HEK293T (cell line): ENCODE results near the gene CLDN1.

ENCODE experiments used
- CTCF ChIA-PET: fragments of 350-600 bp; formaldehyde crosslinking; extraction: SDS; loops from one replicate; lab custom pipeline; 2021; ENCODE audit warnings: antibody characterized with exemption, inconsistent platforms; lab: Yijun Ruan, JAX
- POLR2A ChIA-PET: fragments of 350-600 bp; formaldehyde crosslinking; extraction: SDS; loops from one replicate; lab custom pipeline; 2020; ENCODE audit warnings: antibody characterized with exemption, inconsistent platforms; lab: Yijun Ruan, JAX
- DNase-seq: peaks from one replicate; pipeline ENCODE4 v3.0.0; 2012; ENCODE audit warnings: mixed read lengths; ENCODE audit errors: extremely low spot score
- ARNT ChIP-seq: fragments of 450-650 bp; IDR thresholded peaks from 2 replicates; pipeline ENCODE4 v1.6.1; 2017; ENCODE audit warnings: mild to moderate bottlenecking
- BHLHE40 ChIP-seq: fragments of 450-650 bp; IDR thresholded peaks from 2 replicates; pipeline ENCODE4 v1.6.1; 2016; ENCODE audit warnings: mild to moderate bottlenecking, moderate library complexity, borderline replicate concordance
- CTBP1 ChIP-seq: fragments of 450-650 bp; IDR thresholded peaks from 2 replicates; pipeline ENCODE4 v1.6.1; 2016; ENCODE audit warnings: borderline replicate concordance
- ELF4 ChIP-seq: fragments of 450-650 bp; IDR thresholded peaks from 2 replicates; pipeline ENCODE4 v1.6.1; 2017; ENCODE audit warnings: antibody characterized with exemption
- FOXA1 ChIP-seq: fragments of 450-650 bp; IDR thresholded peaks from 2 replicates; pipeline ENCODE4 v1.6.1; 2016; ENCODE audit warnings: mild to moderate bottlenecking
- FOXK2 ChIP-seq: fragments of 450-650 bp; IDR thresholded peaks from 2 replicates; pipeline ENCODE4 v1.6.1; 2016; ENCODE audit warnings: mild to moderate bottlenecking
- FOXM1 ChIP-seq: fragments of 450-650 bp; IDR thresholded peaks from 2 replicates; pipeline ENCODE4 v1.6.1; 2017; ENCODE audit warnings: mild to moderate bottlenecking, borderline replicate concordance
- HDGF ChIP-seq: fragments of 450-650 bp; IDR thresholded peaks from 2 replicates; pipeline ENCODE4 v1.6.1; 2017; ENCODE audit warnings: antibody characterized with exemption, borderline replicate concordance
- L3MBTL2 ChIP-seq: fragments of 450-650 bp; conservative IDR thresholded peaks from 2 replicates; pipeline ENCODE4 v1.6.1; 2016; ENCODE audit warnings: mild to moderate bottlenecking
- LEF1 ChIP-seq: fragments of 450-650 bp; IDR thresholded peaks from 2 replicates; pipeline ENCODE4 v1.6.1; 2017; ENCODE audit warnings: mild to moderate bottlenecking, borderline replicate concordance
- NFRKB ChIP-seq: fragments of 450-650 bp; IDR thresholded peaks from 2 replicates; pipeline ENCODE4 v1.6.1; 2016; ENCODE audit warnings: mild to moderate bottlenecking, moderate library complexity
- PKNOX1 ChIP-seq: fragments of 450-650 bp; IDR thresholded peaks from 2 replicates; pipeline ENCODE4 v1.6.1; 2016
- SP1 ChIP-seq: fragments of 450-650 bp; IDR thresholded peaks from 2 replicates; pipeline ENCODE4 v1.6.1; 2017
- SUZ12 ChIP-seq: fragments of 450-650 bp; IDR thresholded peaks from 2 replicates; pipeline ENCODE4 v1.6.1; 2016; ENCODE audit warnings: mild to moderate bottlenecking
- TARDBP ChIP-seq: fragments of 450-650 bp; IDR thresholded peaks from 2 replicates; pipeline ENCODE4 v1.6.1; 2016
- ZNF384 ChIP-seq: fragments of 450-650 bp; IDR thresholded peaks from 2 replicates; pipeline ENCODE4 v1.6.1; 2016

Gene CLDN1

GRCh38 chr3:190305406-190305805, 16.8 kb downstream of the CLDN1 start:
- no peak for DNase-seq
- CTCF ChIA-PET: no interaction called here
- TF ChIP-seq TARDBP: no peak
- TF ChIP-seq BHLHE40: no peak
- TF ChIP-seq SP1: no peak
- TF ChIP-seq ZNF384: no peak
- POLR2A ChIA-PET: no interaction called here

GRCh38 chr3:190303884-190304283, 18.4 kb downstream of the CLDN1 start:
- no peak for TF ChIP-seq ARNT
- no peak for TF ChIP-seq FOXK2
- no peak for TF ChIP-seq LEF1
- no peak for TF ChIP-seq NFRKB
- TF ChIP-seq ZNF384: no peak
- POLR2A ChIA-PET: no interaction called here
- no peak for DNase-seq
- CTCF ChIA-PET: interaction anchor here (0.7 kb wide), 1 partner anchor 412 kb away, joined by 4 read pairs; no protein-coding TSS in a partner anchor

GRCh38 chr3:190302212-190302867, 19.9 kb downstream of the CLDN1 start:
- TF ChIP-seq ZNF384 (no peak), PKNOX1 (no peak)
- ChIA-PET POLR2A (no interaction called here), CTCF (interaction anchor here (0.5 kb wide), 1 partner anchor 141 kb away, joined by 4 read pairs; no protein-coding TSS in a partner anchor)
- no peak for DNase-seq

GRCh38 chr3:190301591-190301990, 20.7 kb downstream of the CLDN1 start:
- ChIA-PET POLR2A (no interaction called here), CTCF (no interaction called here)
- TF ChIP-seq TARDBP (no peak), HDGF (no peak), ARNT (no peak), L3MBTL2 (no peak), LEF1 (no peak), SP1 (no peak), CTBP1 (no peak), FOXA1 (no peak), ZNF384 (no peak), SUZ12 (no peak), NFRKB (no peak), BHLHE40 (no peak), PKNOX1 (no peak), FOXM1 (no peak), FOXK2 (no peak), ELF4 (no peak)
- no peak for DNase-seq

GRCh38 chr3:190299969-190300368, 22.3 kb downstream of the CLDN1 start:
- POLR2A ChIA-PET: no interaction called here
- CTCF ChIA-PET: no interaction called here

GRCh38 chr3:190294030-190294429, 28.2 kb downstream of the CLDN1 start:
- TF ChIP-seq HDGF (no peak), L3MBTL2 (no peak), NFRKB (no peak), SUZ12 (no peak), FOXM1 (no peak), CTBP1 (no peak), FOXK2 (no peak), ELF4 (no peak), BHLHE40 (no peak), ZNF384 (no peak), SP1 (no peak), FOXA1 (no peak), PKNOX1 (no peak), ARNT (no peak), LEF1 (no peak), TARDBP (no peak)
- DNase-seq: no peak
- CTCF ChIA-PET: no interaction called here
- POLR2A ChIA-PET: no interaction called here

More at GRCh38 chr3:190299969-190300368, 22.3 kb downstream of the CLDN1 start:
- no peak for DNase-seq
- TF ChIP-seq FOXA1 (no peak), ELF4 (no peak), SP1 (no peak), PKNOX1 (no peak), L3MBTL2 (no peak), TARDBP (no peak), SUZ12 (no peak), FOXM1 (no peak), HDGF (no peak), BHLHE40 (no peak), CTBP1 (no peak), ARNT (no peak), FOXK2 (no peak)
